ENCODE measurements around the gene KCTD10. TPM values are rescaled to one million over a fixed set of nuclear protein-coding genes. Genes with fewer than 3 reads are reported as not detected.

KCTD10 gene
- total RNA-seq, 1 donor from 2014 or later: 48.3 TPM

Other genes starting within 250 kb of the KCTD10 start
- gene FOXN4, start 168.0 kb downstream of the KCTD10 start, total RNA-seq: not detected in 2 replicates
- gene MYO1H, start 129.4 kb downstream of the KCTD10 start, total RNA-seq: not detected in 2 replicates
- 28.7 and 29.3 TPM in 2 replicates for gene UBE3B, start 334 bp upstream of the KCTD10 start, total RNA-seq
- gene MMAB, start 96.2 kb upstream of the KCTD10 start, total RNA-seq: 41.9 and 42.2 TPM in 2 replicates
- 14.2 and 15.8 TPM in 2 replicates for gene MVK, start 96.5 kb upstream of the KCTD10 start, total RNA-seq
- gene FAM222A, start 236.5 kb upstream of the KCTD10 start, total RNA-seq: 2.4 TPM in 2 replicates

Data from activated T-helper 1 cell treated with anti-CD3 and anti-CD28 coated beads, Interleukin-12 subunit alpha, Interleukin-12 subunit beta, Interleukin-2, Interleukin-4 antibody, amounts not matched to agents 30 ng/mL and 10 ng/mL and 1 ng/mL, durations not matched to agents 14 hours and 24 hours and 36 hours (primary cell).